ENCODE data around the gene OR10G6.

OR10G6 gene, protein sequence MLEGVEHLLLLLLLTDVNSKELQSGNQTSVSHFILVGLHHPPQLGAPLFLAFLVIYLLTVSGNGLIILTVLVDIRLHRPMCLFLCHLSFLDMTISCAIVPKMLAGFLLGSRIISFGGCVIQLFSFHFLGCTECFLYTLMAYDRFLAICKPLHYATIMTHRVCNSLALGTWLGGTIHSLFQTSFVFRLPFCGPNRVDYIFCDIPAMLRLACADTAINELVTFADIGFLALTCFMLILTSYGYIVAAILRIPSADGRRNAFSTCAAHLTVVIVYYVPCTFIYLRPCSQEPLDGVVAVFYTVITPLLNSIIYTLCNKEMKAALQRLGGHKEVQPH
- long read RNA-seq: 0 reads

DNA sequence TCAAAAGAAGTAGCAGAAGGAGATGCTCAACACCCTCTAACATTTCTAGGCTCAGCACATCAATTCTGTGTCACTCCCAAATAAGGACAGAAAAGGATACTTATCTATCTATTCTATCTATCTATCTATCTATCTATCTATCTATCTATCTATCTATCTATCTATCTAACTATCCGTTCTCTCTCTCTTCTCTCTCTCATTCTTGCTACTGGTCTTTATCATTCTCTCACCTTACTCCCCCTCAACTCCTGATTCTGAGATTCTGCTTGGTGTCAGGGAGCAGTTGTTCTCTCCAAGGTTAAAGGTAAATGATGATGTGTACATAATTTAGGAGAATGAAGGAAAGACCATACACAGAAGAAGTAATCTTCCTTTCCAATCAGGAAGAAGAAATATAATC, at the start of gene OR10G6:
Gene OR10G6, minus strand, starts transcription at position 43 of the 400 bp plus-strand sequence. Its CDS starts 0 bp downstream, at position 43.
- Histone ChIP-seq H3K27me3 (ENCODE audit: insufficient read depth, poor library complexity, severe bottlenecking) (no peaks in the 10 kb centered on the region), H3K4me3 (replicated peaks; ENCODE audit: insufficient read depth, low read length) (no peak within 1 kb of the TSS), H3K27ac (replicated peaks) (no peak within 1 kb of the TSS)
- TF ChIP-seq GABPA (IDR thresholded peaks at IDR 0.05; ENCODE audit: low read depth) (no peak), SPI1 (IDR thresholded peaks at IDR 0.05; ENCODE audit: borderline replicate concordance, low read depth) (no peak), POLR2AphosphoS5 (IDR thresholded peaks at IDR 0.05; ENCODE audit: low read depth) (no peak)
- TF ChIP-seq, protein P1, sequence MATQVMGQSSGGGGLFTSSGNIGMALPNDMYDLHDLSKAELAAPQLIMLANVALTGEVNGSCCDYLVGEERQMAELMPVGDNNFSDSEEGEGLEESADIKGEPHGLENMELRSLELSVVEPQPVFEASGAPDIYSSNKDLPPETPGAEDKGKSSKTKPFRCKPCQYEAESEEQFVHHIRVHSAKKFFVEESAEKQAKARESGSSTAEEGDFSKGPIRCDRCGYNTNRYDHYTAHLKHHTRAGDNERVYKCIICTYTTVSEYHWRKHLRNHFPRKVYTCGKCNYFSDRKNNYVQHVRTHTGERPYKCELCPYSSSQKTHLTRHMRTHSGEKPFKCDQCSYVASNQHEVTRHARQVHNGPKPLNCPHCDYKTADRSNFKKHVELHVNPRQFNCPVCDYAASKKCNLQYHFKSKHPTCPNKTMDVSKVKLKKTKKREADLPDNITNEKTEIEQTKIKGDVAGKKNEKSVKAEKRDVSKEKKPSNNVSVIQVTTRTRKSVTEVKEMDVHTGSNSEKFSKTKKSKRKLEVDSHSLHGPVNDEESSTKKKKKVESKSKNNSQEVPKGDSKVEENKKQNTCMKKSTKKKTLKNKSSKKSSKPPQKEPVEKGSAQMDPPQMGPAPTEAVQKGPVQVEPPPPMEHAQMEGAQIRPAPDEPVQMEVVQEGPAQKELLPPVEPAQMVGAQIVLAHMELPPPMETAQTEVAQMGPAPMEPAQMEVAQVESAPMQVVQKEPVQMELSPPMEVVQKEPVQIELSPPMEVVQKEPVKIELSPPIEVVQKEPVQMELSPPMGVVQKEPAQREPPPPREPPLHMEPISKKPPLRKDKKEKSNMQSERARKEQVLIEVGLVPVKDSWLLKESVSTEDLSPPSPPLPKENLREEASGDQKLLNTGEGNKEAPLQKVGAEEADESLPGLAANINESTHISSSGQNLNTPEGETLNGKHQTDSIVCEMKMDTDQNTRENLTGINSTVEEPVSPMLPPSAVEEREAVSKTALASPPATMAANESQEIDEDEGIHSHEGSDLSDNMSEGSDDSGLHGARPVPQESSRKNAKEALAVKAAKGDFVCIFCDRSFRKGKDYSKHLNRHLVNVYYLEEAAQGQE (IDR thresholded peaks at IDR 0.05; ENCODE audit: insufficient replicate concordance, low read depth): no peak
- TF ChIP-seq, protein P2, sequence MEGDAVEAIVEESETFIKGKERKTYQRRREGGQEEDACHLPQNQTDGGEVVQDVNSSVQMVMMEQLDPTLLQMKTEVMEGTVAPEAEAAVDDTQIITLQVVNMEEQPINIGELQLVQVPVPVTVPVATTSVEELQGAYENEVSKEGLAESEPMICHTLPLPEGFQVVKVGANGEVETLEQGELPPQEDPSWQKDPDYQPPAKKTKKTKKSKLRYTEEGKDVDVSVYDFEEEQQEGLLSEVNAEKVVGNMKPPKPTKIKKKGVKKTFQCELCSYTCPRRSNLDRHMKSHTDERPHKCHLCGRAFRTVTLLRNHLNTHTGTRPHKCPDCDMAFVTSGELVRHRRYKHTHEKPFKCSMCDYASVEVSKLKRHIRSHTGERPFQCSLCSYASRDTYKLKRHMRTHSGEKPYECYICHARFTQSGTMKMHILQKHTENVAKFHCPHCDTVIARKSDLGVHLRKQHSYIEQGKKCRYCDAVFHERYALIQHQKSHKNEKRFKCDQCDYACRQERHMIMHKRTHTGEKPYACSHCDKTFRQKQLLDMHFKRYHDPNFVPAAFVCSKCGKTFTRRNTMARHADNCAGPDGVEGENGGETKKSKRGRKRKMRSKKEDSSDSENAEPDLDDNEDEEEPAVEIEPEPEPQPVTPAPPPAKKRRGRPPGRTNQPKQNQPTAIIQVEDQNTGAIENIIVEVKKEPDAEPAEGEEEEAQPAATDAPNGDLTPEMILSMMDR (IDR thresholded peaks at IDR 0.05; ENCODE audit: insufficient read depth, low read length): no peak
- no peak for DNase-seq (ENCODE audit: low read depth in 1 of 2, low spot score in 1 of 2)

DNA sequence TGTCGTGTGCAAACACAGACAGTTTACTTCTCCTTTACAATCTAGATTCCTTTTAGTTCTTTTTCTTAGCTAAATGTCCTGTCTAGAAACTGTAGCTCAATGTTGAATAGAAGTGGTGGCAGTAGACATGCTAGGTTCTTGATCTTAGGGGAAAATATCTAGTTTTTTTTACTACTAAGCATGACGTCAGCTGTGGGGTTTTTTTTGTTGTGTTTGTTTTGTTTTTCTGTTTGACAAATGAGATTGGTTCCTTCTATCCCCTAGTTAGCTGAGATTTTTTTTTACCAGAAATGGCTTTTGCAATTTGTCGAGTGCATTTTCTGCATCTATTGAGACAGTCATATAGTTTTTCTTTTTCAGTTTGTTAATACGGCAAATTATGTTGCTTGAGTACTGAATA, 48.5 kb upstream of the OR10G6 start:
- no peak overlapping the region for H3K4me3 ChIP-seq (replicated peaks; ENCODE audit: insufficient read depth, low read length)
- no peak for DNase-seq (ENCODE audit: low read depth in 1 of 2, low spot score in 1 of 2)
- H3K27me3 ChIP-seq (ENCODE audit: insufficient read depth, poor library complexity, severe bottlenecking): no peaks in the 10 kb centered on the region
- H3K27ac ChIP-seq (replicated peaks): no peak overlapping the region
- TF ChIP-seq, protein P2 (IDR thresholded peaks at IDR 0.05; ENCODE audit: insufficient read depth, low read length): no peak
- TF ChIP-seq POLR2AphosphoS5 (IDR thresholded peaks at IDR 0.05; ENCODE audit: low read depth): no peak
- TF ChIP-seq GABPA (IDR thresholded peaks at IDR 0.05; ENCODE audit: low read depth): no peak
- TF ChIP-seq, protein P1 (IDR thresholded peaks at IDR 0.05; ENCODE audit: insufficient replicate concordance, low read depth): no peak
- no peak for TF ChIP-seq SPI1 (IDR thresholded peaks at IDR 0.05; ENCODE audit: borderline replicate concordance, low read depth)

DNA sequence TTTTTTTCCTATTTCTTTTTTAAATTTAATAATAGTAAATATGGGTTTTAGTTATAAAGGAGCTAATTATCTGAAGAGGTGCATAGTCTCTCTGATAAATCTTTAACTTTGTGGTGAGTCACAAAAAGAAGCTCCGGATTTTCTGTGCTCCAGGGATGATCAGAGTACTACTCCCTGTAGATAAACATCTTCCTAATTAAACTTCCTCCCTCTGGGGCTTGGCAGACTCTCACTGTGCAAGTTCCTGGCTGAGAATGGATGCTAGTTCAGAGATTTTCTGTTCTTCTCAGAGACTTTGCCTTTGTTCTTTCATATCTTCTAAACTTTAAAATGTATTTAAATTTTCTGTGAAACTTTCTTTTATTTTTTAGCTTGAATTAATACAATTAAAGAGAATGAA, 46.3 kb upstream of the OR10G6 start, which contains the start of gene OR10G7:
Gene OR10G7, minus strand, starts transcription at position 72 of the 400 bp plus-strand sequence. CDS start 2,324 bp downstream, outside the sequence.
- Histone ChIP-seq H3K4me3 (replicated peaks; ENCODE audit: insufficient read depth, low read length) (no peak within 1 kb of the TSS), H3K27me3 (ENCODE audit: insufficient read depth, poor library complexity, severe bottlenecking) (no peaks in the 10 kb centered on the region), H3K27ac (replicated peaks) (no peak within 1 kb of the TSS)
- TF ChIP-seq, protein P2 (IDR thresholded peaks at IDR 0.05; ENCODE audit: insufficient read depth, low read length): no peak
- TF ChIP-seq, protein P1 (IDR thresholded peaks at IDR 0.05; ENCODE audit: insufficient replicate concordance, low read depth): no peak
- TF ChIP-seq POLR2AphosphoS5 (IDR thresholded peaks at IDR 0.05; ENCODE audit: low read depth): no peak
- no peak for TF ChIP-seq GABPA (IDR thresholded peaks at IDR 0.05; ENCODE audit: low read depth)
- TF ChIP-seq SPI1 (IDR thresholded peaks at IDR 0.05; ENCODE audit: borderline replicate concordance, low read depth): no peak
- no peak for DNase-seq (ENCODE audit: low read depth in 1 of 2, low spot score in 1 of 2)

All from HL-60 (cell line).